SK-N-SH treated with all-trans-retinoic acid at 6 μM for 48 hours (cell line): ENCODE data around the gene SLC35F3.

ENCODE experiments used
- ZNF565 ChIP-seq: fragments of 450-650 bp; formaldehyde crosslinking; conservative IDR thresholded peaks from 2 replicates; pipeline ENCODE4 v1.5.0; 2020; ENCODE audit warnings: low read depth, mild to moderate bottlenecking, moderate library complexity
- TF ChIP-seq, protein P1 (sequence below): fragments of 250-450 bp; sonication (Bioruptor Pico); IDR thresholded peaks from 2 replicates; pipeline ENCODE4 v1.8.0; 2020; ENCODE audit warnings: mild to moderate bottlenecking, moderate library complexity, borderline replicate concordance

GRCh38 chr1:234286206-234286605 lies 381.7 kb downstream of the SLC35F3 start:
- TF ChIP-seq, protein P1, sequence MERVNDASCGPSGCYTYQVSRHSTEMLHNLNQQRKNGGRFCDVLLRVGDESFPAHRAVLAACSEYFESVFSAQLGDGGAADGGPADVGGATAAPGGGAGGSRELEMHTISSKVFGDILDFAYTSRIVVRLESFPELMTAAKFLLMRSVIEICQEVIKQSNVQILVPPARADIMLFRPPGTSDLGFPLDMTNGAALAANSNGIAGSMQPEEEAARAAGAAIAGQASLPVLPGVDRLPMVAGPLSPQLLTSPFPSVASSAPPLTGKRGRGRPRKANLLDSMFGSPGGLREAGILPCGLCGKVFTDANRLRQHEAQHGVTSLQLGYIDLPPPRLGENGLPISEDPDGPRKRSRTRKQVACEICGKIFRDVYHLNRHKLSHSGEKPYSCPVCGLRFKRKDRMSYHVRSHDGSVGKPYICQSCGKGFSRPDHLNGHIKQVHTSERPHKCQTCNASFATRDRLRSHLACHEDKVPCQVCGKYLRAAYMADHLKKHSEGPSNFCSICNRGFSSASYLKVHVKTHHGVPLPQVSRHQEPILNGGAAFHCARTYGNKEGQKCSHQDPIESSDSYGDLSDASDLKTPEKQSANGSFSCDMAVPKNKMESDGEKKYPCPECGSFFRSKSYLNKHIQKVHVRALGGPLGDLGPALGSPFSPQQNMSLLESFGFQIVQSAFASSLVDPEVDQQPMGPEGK (CRISPR knock-in tag) = no peak
- no peak for TF ChIP-seq ZNF565 (CRISPR knock-in tag)
